ENCODE data around the gene NDUFAB1. TPM values are rescaled to one million over a fixed set of nuclear protein-coding genes. Genes with fewer than 3 reads are reported as not detected.

The NDUFAB1 gene
- total and polyA plus RNA-seq, 2 of the 13 experiments (the other 11 are each of a cell fraction or from before 2014, with no cell fraction given): 221 to 601 TPM

- TF ChIP-seq RBAK (CRISPR knock-in tag; IDR thresholded peaks at IDR 0.05): 0 out of 2 replicates have a peak, but pooled peaks have one; percentile 20
- TF ChIP-seq NONO (IDR thresholded peaks at IDR 0.05): no peak
- 0 out of 2 replicates have a peak, but pooled peaks have one; percentile 30 for TF ChIP-seq NONO (CRISPR knock-in tag; conservative IDR thresholded peaks at IDR 0.05)
- TF ChIP-seq ZNF232 (CRISPR knock-in tag; IDR thresholded peaks at IDR 0.05; ENCODE audit: borderline replicate concordance): 0 out of 2 replicates have a peak, but pooled peaks have one; percentile 39
- TF ChIP-seq HNF1B (CRISPR knock-in tag; IDR thresholded peaks at IDR 0.05): peak; percentile 66; the same call in 1 of the 2 replicates
- TF ChIP-seq MEF2D (CRISPR knock-in tag; IDR thresholded peaks at IDR 0.05): peak; percentile 49; the same call in 1 of the 2 replicates
- peak; percentile 100 for TF ChIP-seq ZSCAN31 (CRISPR knock-in tag; IDR thresholded peaks at IDR 0.05; ENCODE audit: low read depth)
- no peak for TF ChIP-seq CSRNP2 (CRISPR knock-in tag; conservative IDR thresholded peaks at IDR 0.05; ENCODE audit: low read depth)
- TF ChIP-seq SMYD3 (CRISPR knock-in tag; IDR thresholded peaks at IDR 0.05): 0 out of 2 replicates have a peak, but pooled peaks have one; percentile 21
- no peak for TF ChIP-seq MBD4 (IDR thresholded peaks at IDR 0.05; ENCODE audit: borderline replicate concordance, low read length)
- no peak for TF ChIP-seq POLR2G (IDR thresholded peaks at IDR 0.05; ENCODE audit: low read depth, low read length)
- TF ChIP-seq ZNF530 (CRISPR knock-in tag; IDR thresholded peaks at IDR 0.05; ENCODE audit: low read depth): 0 out of 2 replicates have a peak, but pooled peaks have one; percentile 63
- no peak for TF ChIP-seq ZNF562 (CRISPR knock-in tag; IDR thresholded peaks at IDR 0.05; ENCODE audit: borderline replicate concordance)
- no peak for TF ChIP-seq THYN1 (CRISPR knock-in tag; IDR thresholded peaks at IDR 0.05; ENCODE audit: borderline replicate concordance, low read depth)
- peak; percentile 63 for TF ChIP-seq SAP130 (CRISPR knock-in tag; IDR thresholded peaks at IDR 0.05; ENCODE audit: low read depth)
- TF ChIP-seq EP300 (IDR thresholded peaks at IDR 0.05; ENCODE audit: low read depth in 2 of 2, low read length in 2 of 2): no peak
- TF ChIP-seq EP300 (CRISPR knock-in tag; IDR thresholded peaks at IDR 0.05; ENCODE audit: borderline replicate concordance): peak; percentile 10; the same call in 1 of the 2 replicates
- TF ChIP-seq ZNF563 (CRISPR knock-in tag; IDR thresholded peaks at IDR 0.05): peak; percentile 100
- 0 out of 2 replicates have a peak, but pooled peaks have one; percentile 53 for TF ChIP-seq ZNF138 (CRISPR knock-in tag; IDR thresholded peaks at IDR 0.05; ENCODE audit: low read depth)
Measured at GRCh38 chr16:23597003-23597756, 1.1 kb upstream of the NDUFAB1 start (continued).

Measured in HepG2 (cell line).